Stomach (tissue), 4 donors: Measurements from ENCODE around the gene TMEM52.

Experiments
- EP300 ChIP-seq: sonication (generic); formaldehyde crosslinking; IDR thresholded peaks from one replicate; pipeline ENCODE4 v1.6.1; 2017; ENCODE audit warnings: antibody characterized with exemption
- POLR2A ChIP-seq, 4 donors: fragments of 450-650 bp; IDR thresholded peaks; one replicate each; pipeline ENCODE4 v1.6.1; 2016; ENCODE audit warnings: antibody characterized with exemption in 4 of 4, control low read depth in 2 of 4, mild to moderate bottlenecking in 1 of 4, moderate library complexity in 1 of 4
- POLR2AphosphoS5 ChIP-seq, 3 donors: sonication (generic); formaldehyde crosslinking; IDR thresholded peaks; one replicate each; pipeline ENCODE4 v1.6.1; 2016; ENCODE audit warnings: antibody characterized with exemption in 3 of 3
- TF ChIP-seq, protein P1 (sequence below), 7 experiments: fragments of 450-650 bp in 4 of 7; fragments of 200-600 bp in 3 of 7; sonication (generic) in 3 of 7; IDR thresholded peaks; one replicate each; pipeline ENCODE4 v1.5.1; 2016 to 2019; ENCODE audit warnings: antibody characterized with exemption in 7 of 7, control low read depth in 2 of 7, mild to moderate bottlenecking in 1 of 7

DNA sequence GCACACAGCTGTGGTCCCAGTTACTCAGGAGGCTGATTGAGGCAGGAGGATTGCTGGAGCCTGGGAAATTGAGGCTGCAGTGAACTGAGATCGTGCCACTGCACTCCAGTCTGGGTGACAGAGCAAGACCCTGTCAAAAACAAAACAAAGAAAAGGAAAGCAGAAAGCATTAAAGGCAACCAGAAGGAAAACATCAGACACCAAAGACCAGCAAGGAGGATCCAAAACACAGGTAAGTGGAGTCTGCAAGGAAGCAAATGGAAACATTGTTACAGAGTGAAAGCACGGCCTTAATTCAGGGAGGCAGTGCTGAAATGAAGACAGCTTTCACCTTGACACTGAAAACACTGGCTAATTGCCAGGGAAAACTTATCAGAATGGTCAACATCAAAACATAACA is 43.7 kb upstream of the TMEM52 start:
- TF ChIP-seq, protein P1, sequence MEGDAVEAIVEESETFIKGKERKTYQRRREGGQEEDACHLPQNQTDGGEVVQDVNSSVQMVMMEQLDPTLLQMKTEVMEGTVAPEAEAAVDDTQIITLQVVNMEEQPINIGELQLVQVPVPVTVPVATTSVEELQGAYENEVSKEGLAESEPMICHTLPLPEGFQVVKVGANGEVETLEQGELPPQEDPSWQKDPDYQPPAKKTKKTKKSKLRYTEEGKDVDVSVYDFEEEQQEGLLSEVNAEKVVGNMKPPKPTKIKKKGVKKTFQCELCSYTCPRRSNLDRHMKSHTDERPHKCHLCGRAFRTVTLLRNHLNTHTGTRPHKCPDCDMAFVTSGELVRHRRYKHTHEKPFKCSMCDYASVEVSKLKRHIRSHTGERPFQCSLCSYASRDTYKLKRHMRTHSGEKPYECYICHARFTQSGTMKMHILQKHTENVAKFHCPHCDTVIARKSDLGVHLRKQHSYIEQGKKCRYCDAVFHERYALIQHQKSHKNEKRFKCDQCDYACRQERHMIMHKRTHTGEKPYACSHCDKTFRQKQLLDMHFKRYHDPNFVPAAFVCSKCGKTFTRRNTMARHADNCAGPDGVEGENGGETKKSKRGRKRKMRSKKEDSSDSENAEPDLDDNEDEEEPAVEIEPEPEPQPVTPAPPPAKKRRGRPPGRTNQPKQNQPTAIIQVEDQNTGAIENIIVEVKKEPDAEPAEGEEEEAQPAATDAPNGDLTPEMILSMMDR (IDR thresholded peaks at IDR 0.05): no peak
- TF ChIP-seq POLR2A (IDR thresholded peaks at IDR 0.05): no peak
- TF ChIP-seq POLR2AphosphoS5 (IDR thresholded peaks at IDR 0.05): no peak
- no peak for TF ChIP-seq EP300
